ENCODE measurements around the gene SLC37A2. TPM values are rescaled to one million over a fixed set of nuclear protein-coding genes. Genes with fewer than 3 reads are reported as not detected.

Gene SLC37A2
- total RNA-seq, result 0.88 and 13.0 TPM in 2 replicates

GRCh38 chr11:125062931-125063428 is at the start of gene SLC37A2:
TSS of gene SLC37A2 (plus strand) at chr11:125063305. CDS start at chr11:125063368, 63 bp downstream.

DNA sequence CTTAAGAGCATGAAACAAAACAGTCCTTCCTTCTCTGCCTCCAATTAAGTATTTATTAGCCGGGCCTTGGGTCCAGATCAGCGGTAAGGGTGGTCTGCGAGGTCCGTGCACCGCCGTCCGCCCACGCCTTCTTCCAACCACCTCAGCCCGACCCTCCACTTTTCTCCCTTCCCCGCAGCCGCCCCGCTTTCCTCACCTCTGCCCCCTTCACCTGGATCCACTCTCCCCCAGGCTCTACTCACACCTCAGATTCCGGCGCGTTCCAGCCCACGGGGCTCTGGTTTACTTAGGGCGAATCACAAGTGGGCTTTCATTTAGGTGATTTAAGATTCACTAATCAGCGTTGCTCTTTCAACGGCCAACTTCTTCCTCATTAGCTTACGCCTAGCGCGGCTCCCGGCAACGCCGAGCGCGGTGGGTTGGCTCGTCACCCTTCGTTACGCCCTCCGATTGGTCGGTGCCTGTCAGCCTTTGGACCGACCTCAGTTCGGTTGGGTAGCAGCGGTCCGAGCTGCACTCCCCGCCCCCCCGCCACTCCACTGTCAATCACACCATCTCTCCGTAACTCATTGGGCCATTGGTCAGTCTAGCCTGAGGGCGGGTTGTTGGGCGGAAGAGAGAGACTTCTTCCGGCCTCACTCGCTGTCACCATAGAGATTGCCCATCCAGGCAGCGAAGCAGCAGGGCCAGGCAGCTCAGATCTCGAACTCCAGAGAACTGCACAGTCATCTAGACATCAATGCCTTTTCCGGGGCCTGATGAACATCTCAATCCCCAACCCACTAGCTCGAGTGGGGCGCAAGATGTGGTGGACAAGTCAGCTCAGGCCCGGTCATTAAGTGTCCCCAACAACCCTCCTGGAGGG is 48.5 kb downstream of the SLC37A2 start, which contains the start of gene TMEM218:
Gene TMEM218 (minus strand): TSS at position 284 of the 865 bp plus-strand sequence. CDS start 9,385 bp downstream, outside the sequence.

Other genes with a start within 250 kb of the SLC37A2 start
- 9.0 and 11.2 TPM in 2 replicates for gene ROBO3, start 197.9 kb upstream of the SLC37A2 start, total RNA-seq
- 0.88 and 2.7 TPM in 2 replicates for gene ROBO4, start 165.4 kb upstream of the SLC37A2 start, total RNA-seq
- not detected in 2 replicates for gene HEPN1, start 144.1 kb upstream of the SLC37A2 start, total RNA-seq
- gene HEPACAM, start 127.3 kb upstream of the SLC37A2 start, total RNA-seq, result under 0.01 TPM in 1 of 2 replicates, not detected in the other
- 0.66 and 7.9 TPM in 2 replicates for gene CCDC15, start 109.1 kb upstream of the SLC37A2 start, total RNA-seq
- 22.8 and 33.2 TPM in 2 replicates for gene TMEM218, start 48.3 kb downstream of the SLC37A2 start, total RNA-seq
- gene PKNOX2, start 101.4 kb downstream of the SLC37A2 start, total RNA-seq, result 2.8 and 7.7 TPM in 2 replicates